Measurements from ENCODE around the gene PDCD2L.
"Not testable (repeated sequence)": the region's sequence is repeated elsewhere in the genome, so short reads cannot be mapped to it uniquely, and the experiment has no call there.

PDCD2L gene, protein sequence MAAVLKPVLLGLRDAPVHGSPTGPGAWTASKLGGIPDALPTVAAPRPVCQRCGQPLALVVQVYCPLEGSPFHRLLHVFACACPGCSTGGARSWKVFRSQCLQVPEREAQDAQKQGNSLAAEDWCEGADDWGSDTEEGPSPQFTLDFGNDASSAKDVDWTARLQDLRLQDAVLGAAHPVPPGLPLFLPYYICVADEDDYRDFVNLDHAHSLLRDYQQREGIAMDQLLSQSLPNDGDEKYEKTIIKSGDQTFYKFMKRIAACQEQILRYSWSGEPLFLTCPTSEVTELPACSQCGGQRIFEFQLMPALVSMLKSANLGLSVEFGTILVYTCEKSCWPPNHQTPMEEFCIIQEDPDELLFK

DNA sequence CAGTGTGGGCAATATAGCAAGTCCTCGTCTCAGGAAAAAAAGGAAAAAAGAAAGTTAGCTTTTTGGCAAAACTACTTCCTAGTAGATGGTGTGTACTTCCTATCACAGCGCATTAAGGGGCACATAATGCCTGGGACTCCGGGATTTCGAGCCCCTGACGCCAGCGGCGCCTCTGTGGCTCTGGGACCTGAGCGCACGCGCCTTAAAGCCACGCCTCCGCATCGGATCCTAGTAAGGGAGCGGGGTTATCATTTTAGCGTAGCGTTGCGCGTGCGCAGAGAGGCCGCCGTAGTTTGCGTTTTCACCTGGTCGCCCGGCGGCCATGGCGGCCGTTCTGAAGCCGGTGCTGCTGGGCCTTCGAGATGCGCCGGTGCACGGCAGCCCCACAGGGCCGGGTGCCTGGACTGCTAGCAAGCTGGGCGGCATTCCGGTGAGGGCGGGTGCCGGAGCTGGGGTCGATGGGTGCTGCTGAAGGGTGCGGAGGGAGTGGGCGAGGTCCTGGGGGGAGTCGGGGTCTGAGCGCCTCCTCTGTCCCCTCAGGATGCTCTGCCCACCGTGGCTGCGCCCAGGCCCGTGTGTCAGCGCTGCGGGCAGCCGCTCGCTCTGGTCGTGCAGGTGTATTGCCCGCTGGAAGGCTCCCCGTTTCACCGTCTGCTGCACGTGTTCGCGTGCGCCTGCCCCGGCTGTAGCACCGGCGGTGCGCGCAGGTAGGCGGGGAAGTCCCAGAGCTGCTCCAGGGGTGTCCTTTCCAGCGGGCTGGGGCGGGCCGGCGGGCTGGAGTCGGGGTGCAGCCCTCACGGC is at the start of gene PDCD2L:
PDCD2L (plus strand) TSS at position 291 of the 801 bp plus-strand sequence; CDS start at position 323, 32 bp downstream.
- DNase-seq (ENCODE audit: low spot score), result peak; percentile 96

DNA sequence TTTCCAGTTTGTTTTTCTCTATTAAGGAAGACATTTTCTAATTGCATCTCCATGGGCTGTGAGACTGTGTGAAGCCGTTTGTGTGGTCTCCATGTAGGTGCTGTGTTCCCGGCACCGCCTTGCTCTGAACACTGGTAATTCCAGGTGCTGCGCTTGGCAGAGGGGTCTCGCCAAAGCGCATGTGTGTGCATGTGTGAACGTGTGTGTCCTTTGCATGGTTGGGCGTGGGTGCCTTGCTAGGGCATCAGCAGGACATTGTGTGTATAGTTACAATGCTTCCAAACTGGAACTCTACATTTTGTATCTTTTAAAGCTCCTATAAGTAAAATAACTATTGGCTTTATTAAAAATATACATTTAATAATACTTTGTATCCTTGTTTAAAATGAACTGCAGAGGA is 49.0 kb upstream of the PDCD2L start:
- no peak for DNase-seq (ENCODE audit: low spot score)

DNA sequence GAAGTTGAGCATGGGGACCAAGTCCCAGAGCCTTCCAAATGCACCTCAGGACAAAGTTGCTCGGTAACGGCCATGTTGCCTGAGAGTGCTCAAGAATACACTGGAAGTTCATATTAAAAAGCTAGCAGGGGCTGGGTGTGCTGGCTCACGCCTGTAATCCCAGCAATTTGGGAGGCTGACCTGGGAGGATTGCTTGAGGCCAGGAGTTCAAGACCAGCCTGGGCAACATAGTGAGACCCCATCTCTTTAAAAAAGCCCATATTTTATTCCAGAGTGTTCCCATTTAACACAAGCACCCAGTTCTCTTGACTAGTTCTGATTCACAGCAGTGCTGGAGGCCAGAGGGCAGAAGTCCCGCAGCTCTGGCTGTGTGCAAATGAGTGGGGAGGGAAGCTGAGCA is 47.3 kb upstream of the PDCD2L start:
- DNase-seq (ENCODE audit: low spot score), result no peak

DNA sequence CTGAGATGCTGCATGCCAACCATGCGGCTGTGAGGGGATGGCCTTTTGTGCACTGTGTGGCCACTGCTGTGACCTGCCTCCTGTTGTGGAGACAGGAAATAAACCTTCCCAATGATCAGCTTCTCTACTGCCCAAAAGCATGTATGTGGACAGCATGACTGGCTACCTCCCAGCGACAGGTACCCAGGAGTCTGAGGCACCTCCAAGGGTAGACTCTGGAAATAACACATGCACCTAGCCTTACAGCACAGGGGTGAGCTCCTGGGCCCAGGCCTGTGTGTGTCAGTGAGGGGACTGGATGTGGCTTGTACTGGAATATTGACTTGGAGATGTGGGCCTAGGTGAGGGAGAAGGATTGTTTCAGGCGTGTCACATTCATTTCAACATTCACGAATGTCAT is 46.8 kb upstream of the PDCD2L start:
- no peak for DNase-seq (ENCODE audit: low spot score)

DNA sequence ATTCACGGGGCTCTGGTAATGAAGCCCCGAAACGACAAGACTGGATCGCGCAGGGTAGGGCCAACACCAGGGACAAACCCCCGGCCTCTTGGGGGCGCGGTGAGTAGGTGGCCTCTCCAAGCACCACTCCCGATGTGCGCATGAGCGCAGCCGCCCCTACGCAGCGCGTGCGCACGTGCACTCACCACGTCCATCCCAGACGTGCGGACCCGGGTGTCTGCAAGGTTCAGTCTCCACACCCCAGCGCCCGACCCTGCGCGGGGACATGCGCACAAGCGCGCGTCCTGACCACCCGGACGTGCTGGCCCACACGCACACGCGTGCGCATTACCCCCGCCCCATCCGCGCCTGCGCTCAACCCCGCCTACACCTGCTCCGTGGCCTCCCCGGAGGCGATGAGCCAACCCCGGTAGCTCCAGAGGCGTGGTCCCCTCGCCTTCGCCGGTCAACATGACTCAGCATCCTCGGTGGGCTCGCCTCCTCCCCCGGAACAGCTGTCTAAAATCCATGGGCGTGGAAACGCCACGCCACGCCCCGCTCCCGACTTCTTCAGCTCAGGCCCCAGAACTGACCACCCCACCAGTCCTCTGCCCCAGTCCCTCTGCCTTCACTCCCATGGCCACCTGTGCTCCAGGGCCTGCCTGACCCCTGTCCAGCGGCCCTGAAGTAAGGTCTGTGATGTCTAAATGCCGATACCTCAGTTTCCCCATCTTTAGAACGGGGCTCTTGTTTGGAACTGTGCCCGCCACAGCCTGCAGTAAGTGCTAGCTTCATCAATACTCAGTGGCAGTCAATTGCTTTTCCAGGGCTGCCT is 44.9 kb upstream of the PDCD2L start:
- DNase-seq (ENCODE audit: low spot score), result peak; percentile 99

DNA sequence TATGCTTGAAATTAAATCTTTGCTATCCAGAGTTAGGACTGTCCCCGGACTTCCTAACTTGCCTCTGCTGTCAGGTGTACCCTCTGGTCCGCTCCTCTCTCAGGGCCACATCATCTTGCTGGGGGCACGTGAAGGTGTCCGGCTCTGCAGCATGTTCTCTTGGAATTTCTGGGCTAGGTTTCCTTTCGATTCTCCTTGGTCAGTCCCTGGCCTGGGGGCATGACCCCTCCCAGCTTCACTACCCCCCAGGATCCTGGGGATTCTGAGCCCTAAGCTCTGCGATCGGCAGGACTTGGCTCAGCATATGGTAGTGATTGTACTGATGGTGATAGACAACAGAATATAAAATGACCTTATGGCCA is 44.3 kb upstream of the PDCD2L start:
- no peak for DNase-seq (ENCODE audit: low spot score)

DNA sequence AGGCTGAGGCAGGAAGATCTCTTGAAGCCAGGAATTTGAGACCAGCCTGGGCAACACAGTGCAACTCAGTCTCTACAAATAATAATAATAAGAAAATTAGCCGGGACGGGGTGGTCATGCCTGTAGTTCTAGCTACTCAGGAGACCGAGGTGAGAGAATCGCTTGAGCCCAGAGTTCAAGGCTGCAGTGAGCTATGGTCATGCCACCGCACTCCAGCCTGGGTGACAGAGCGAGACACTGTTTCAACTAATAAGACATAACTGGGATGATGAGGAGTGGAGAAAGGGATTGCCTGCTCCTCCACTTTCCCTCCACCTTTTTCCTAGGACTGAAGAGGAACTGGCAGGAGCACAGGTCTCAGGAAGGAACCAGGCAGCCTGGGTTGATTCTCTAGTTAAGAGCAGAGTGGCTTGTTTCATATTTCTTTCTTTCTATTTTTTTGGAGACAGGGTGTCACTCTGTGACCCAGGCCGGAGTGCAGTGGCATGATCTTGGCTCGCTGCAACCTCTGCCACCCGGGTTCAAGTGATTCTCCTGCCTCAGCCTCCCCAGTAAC is 43.8 kb upstream of the PDCD2L start:
- DNase-seq (ENCODE audit: low spot score), result no peak

DNA sequence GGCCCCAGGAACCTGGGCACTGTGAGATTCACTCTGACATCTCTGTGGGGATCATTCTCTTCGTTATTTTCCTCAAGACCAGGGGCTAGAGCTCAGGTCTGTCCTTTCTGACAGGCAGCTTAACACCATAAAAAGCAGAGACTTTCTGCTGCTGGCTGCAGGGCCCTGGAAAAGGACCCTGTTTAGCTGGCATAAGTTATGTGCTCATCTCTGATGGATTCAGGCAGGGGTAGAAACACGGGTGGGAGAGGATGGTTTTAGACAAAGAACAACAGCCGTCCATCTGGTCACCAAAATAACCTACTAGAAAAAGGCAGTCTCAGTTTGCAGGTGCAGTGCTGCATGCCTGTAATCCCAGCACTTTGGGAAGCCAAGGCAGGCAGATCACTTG is 41.5 kb upstream of the PDCD2L start:
- no peak for DNase-seq (ENCODE audit: low spot score)

DNA sequence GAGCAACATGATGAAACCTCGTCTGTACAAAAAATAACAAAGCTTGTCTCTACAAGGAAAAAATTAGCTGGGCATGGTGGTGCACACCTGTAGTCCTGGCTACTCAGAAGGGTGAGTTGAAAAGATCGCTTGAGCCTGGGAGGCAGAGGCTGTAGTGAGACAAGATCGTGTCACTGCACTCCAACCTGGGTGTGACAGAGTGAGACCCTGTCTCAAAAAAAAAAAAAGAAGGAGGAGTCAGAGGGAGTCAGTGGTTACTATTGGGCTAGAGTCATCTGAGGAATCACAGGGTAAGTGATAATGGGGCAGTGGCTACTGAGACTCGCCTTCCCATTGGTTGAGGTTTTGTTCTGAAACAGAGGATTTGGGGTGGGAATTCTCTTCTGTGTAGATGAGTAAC is 41.1 kb upstream of the PDCD2L start:
- DNase-seq (ENCODE audit: low spot score), result no peak

DNA sequence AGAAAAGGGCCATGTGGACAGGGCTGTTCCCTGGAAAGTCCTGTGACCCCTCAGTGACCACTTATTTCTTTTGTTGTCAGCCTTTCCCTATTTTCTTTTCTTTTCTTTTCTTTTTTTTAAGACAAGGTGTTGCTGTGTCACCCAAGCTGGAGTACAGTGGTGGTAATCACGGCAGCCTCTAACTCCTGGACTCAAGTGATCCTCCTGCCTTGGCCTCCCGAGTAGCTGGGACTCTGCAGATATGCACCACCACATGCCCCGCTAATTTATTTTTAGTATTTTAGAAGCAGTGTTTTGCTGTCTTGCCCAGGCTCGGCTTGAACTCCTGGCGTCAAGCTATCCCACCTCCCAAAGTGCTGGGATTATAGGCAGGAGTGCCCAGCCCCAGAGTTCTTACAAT is 40.3 kb upstream of the PDCD2L start:
- no peak for DNase-seq (ENCODE audit: low spot score)

DNA sequence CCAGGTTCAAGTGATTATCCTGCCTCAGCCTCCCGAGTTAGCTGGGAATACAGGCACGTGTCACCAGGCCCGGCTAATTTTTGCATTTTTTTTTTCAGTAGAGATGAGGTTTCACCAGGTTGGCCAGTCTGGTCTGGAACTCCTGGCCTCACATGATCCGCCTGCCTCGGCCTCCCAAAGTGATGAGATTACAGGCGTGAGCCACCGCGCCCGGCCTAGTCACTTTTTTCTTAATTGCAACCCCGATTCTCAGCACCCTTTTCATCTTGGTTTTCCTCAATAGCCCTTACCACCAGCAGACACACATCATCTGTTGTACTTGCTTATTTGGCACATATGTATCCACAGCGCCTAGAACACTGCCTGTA is 39.8 kb upstream of the PDCD2L start:
- no peak for DNase-seq (ENCODE audit: low spot score)

DNA sequence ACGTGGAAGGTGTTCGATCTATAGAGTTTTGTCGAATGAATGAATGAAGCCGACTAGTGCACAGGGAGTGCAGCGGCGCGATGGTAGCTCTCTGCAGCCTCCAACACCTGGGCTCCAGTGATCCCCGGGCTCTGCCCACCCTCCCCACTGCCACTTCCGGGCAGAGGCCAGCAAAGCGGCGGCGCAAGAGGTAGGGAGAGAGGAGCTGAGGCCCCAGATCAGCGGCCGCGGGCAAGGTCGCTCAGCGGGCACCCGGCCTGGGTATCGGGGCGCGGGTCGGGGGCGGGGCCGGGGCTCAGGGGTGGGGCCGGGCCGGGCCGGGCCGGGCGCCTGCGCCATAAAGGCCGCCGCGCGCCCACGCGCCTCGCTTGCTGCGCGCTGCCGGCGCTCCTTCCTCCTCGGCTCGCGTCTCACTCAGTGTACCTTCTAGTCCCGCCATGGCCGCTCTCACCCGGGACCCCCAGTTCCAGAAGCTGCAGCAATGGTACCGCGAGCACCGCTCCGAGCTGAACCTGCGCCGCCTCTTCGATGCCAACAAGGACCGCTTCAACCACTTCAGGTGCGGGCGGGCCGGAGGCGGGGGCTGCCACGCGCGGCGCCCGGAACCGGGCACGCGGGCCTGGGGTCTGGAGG is 39.3 kb upstream of the PDCD2L start, which contains the start of gene GPI:
GPI (plus strand) TSS at position 367 of the 633 bp plus-strand sequence; CDS start at position 438, 71 bp downstream.
- peak; percentile 88 for DNase-seq (ENCODE audit: low spot score)

DNA sequence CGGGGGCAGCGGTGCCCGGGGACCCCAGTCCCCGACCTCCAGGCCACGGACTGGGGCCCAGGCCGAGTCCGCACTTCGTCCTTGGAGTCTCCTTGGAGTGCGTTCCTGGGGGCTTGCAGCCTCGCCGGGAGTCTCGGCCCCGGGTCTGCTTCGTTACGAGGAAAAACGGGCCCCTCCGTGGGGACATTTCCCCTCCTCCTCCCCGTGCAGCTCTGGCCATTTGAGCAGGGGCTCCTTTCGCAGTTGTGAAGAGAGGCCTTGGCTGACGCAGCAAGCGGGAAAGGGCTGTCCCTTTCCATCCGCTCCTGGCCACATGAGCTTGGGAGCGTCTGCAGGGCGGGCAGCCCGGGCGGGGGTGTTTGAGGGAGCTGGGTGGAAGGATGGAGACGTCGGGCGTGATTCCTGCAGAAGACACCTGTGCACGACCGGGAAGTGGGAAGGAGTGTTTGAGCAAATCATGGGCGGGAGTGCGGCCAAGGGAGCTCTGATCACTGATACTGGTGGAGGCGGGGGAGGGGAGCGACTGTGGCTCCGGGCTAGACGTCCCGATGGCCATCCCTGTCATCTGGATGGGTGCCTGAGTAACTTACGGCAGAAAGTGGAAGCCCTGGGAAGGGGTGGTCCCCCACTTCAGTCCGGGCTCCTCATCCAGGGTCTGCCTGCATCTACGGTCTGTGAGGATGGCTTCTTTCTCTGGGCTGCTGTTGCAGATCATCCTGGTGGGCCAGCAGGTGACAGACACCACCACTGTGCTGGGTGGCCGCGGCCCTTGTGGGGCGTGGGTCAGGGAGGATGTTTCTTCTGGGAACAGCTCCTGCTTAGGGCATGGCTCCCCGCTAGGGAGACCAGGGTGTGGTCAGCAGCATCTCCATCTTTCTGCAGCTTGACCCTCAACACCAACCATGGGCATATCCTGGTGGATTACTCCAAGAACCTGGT is 38.5 kb upstream of the PDCD2L start:
- peak; percentile 24 for DNase-seq (ENCODE audit: low spot score)

DNA sequence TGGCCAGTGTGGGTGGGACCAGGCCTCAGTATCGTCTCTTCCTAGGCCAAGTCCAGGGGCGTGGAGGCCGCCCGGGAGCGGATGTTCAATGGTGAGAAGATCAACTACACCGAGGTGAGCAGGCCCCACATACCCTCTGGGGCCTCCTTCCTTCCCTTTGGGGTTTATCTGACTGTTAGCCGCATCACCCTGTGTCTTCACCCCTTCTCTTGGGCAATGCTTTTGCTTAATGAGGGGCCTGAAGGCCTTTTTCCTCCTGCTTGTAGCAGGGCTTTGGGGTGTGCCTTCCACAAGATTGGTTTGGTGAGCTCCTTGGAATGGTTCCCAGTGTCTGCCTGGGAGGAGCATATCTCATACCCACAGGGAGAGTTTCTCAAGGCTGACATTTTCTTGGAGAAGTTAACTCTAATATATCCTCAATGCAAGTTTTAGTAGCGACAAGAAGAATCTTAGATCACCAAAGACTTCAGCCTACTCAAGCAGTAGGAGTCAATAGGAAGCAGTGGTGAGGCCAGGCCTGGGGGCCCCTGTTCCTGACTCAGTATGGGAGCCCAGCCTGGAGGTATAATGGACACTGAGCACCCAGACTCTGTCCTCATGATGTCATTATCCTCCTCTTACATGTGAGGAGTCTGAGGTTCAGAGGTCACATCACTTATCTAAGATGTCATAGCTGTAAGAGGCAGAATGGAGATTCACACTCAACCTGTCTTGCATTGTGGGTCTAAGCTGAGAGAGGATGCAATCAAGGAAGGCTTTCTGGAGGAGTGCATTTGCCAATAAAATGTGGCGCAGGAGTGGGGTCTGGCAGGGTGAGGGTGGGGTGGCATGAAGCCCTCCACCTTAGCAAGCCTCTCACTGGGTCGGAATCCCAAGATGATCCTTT is 37.2 kb upstream of the PDCD2L start:
- DNase-seq (ENCODE audit: low spot score), result no peak

DNA sequence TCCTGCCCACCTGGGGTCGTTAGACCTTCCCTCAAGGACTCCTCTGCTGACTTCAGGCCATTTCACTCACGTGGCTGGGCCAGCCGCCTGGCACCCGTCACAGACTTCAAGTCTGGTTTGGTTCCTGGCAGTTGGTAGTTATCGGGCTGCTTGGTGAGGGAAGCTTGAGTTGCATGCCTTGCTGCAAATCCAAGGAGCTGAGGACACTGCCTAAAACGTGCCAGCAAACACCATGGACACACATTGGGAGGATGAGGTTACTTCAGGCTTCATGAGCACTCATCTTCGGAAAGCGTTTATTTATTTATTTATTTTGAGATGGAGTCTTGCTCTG is 36.6 kb upstream of the PDCD2L start:
- no peak for DNase-seq (ENCODE audit: low spot score)

DNA sequence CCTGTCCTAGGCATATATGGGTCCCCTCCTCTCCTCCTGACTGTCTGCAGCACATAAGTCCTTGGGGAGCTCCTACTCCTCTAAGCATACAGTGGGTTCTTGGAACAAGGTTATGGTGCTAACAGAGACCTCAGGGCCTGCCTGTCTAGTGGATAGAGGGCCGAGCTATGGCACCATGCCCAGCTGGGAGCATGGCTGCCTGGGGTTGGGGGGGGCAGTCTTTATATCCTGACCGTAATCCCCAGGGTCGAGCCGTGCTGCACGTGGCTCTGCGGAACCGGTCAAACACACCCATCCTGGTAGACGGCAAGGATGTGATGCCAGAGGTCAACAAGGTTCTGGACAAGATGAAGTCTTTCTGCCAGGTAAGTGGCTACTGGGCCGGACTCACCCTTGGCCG is 35.9 kb upstream of the PDCD2L start:
- DNase-seq (ENCODE audit: low spot score), result no peak

DNA sequence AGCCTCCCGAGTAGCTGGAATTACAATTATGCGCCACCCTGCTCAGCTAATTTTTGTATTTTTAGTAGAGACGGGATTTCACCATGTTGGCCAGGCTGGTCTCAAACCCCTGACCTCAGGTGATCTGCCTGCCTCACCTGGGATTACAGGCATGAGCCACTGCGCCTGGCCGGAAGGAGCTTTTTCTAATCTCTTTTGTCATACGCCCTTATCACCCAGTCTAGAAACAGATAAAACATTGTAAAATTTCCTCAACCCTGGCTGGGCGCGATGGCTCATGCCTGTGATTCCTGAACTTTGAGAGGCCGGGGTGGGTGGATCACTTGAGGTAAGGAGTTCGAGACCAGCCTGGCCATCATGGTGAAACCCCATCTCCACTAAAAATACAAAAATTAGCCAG is 35.0 kb upstream of the PDCD2L start:
- DNase-seq (ENCODE audit: low spot score), result not testable (repeated sequence)

DNA sequence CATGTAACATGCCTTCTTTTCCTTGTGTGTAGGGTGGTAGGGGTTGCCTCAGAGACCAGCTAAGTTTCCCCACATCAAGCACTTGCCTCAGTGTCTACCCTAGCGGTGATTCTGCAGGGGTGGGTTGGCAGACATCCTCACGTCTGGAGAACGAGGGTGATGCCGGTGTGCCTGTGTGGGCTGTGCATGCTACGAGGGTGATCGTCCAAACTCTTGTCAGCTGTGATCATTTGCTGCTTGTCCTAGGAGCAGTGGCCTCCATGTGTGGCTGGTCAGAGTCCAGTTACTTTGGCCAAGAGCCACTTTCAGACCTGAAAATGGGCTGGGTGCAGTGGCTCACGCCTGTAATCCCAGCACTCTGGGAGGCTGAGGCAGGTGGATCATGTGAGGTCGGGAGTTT is 34.1 kb upstream of the PDCD2L start:
- DNase-seq (ENCODE audit: low spot score), result no peak

DNA sequence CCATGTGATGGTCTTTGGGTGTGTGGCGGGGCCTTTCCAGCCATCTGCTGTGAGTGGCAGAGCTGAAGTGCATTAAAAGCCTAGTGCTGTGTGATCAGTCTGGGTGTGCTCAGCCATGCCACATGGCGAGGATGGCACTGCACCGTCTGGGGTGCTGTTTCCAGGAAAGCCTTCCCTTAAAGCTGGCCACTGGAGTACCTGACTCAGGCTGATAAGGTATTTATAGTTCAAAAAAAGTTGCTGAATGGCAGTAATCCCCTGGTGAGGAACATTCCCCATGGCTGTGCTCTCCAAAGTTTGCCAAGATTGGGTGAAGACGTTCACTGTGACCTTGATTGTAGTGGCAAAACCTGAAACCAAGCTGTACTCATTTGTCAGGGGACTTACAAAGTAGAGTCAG is 33.2 kb upstream of the PDCD2L start:
- DNase-seq (ENCODE audit: low spot score), result no peak

Measured in germinal center (tissue), 1 donor.